ENCODE measurements around the gene SALL3.
"Not testable (repeated sequence)": the region's sequence is repeated elsewhere in the genome, so short reads cannot be mapped to it uniquely, and the experiment has no call there.

The SALL3 gene

GRCh38 chr18:78979730-78980278 is at the start of gene SALL3:
TSS of gene SALL3 (plus strand) at chr18:78979818. CDS start at chr18:78980275, 457 bp downstream.
- DNase-seq = no peak

DNA sequence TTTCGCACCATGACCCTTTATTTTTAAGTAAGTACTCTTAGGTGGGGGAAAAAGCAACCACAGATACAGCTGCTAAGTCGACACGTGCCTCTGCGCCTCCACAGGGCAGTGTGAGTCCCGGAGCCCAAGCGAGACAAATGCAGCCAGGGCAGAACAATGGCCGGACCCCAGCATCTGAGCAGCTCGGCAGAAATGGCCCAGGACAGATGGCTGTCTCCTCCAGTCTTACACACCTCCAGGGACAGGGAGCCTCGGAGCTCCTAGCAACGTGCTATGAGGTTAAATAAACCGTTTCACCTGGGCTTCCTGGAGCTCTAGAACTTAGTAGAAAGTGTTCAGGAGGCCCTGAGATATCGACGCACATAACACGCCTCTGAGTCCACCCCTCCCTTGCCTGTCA is 47.3 kb upstream of the SALL3 start:
- no peak for DNase-seq

- no peak for DNase-seq
Measured at GRCh38 chr18:78934003-78934402, 45.6 kb upstream of the SALL3 start.

- no peak for DNase-seq
Measured at GRCh38 chr18:78934551-78935225, 44.9 kb upstream of the SALL3 start.

GRCh38 chr18:78935406-78935805 is 44.2 kb upstream of the SALL3 start:
- no peak for DNase-seq

- no peak for DNase-seq
Measured at GRCh38 chr18:78936251-78937005, 43.2 kb upstream of the SALL3 start.

DNA sequence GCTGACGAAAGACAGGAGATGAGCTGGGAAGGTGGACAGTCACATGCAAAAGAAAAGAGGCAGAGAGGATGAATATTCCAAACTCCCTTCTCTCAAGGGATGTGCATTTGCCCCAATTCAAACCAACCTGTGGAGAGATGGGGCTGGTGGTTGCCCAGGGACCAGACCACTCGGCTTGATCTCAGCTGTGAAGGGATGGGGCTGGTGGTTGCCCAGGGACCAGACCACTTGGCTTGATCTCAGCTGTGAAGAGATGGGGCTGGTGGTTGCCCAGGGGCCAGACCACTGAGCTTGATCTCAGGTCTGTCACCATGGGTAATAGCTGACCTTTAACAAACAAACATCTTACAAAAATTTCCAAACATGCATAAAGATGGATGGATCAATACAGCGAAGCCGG is 42.5 kb upstream of the SALL3 start:
- DNase-seq = no peak

GRCh38 chr18:78939105-78939504 is 40.5 kb upstream of the SALL3 start:
- DNase-seq = no peak

DNA sequence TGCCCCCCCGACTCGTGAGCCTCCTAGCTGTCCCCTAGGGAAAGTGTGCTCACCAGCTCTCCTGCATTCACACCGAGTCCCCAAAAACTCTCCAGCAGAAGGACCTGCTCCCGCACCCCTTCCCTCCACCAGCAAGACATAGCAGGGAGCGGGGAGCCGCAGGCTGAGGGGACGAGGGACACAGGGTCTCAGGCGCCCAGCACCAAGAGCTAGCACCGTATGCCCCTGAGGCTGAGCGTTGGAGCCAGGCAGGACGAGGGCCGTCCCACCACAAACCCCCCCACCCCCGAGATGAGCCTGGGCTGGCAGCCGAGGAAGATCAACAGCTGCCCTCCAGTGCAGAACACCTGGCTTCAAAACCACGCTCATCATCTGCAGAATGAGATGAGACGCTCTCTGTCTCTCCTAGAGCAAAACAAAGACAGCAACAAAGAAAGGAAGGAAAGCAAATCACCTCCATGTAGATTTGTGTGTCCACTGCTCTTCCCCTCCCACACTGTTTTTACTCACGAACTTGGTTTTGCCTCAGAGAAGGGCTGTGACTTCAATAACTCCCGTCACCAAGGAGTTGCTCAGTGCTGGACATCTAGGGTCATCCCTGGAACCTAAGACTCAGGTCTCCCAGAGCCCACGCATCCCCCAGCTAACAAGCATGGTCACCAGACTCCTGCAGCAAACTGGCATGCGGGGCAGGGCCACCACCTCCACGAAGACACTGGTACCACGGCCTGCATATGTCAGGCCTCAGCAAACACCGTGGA is 39.7 kb upstream of the SALL3 start:
- no peak for DNase-seq

GRCh38 chr18:78942236-78942635 is 37.4 kb upstream of the SALL3 start:
- not testable (repeated sequence) for DNase-seq

DNA sequence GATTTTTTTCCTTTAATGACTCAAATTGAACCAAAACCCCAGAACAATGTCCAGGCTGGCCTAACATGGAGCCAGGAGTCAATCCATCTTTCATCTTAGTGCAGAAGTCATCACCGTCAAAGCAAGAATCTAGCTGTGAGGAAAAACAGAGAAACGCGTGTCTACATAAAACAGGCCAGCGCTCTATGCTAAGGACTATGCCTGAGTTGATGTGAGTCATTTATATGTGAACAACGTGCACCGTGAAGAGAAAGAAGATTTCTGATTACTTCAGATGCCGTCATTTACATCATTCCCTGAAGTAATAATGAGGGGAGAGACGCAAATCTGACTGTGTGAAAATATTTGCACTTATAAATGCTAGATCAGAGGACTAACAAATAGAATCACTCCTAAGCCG is 34.0 kb upstream of the SALL3 start:
- DNase-seq = no peak

GRCh38 chr18:78947291-78947690 is 32.3 kb upstream of the SALL3 start:
- DNase-seq = no peak

- DNase-seq = no peak
Measured at GRCh38 chr18:78948221-78948620, 31.4 kb upstream of the SALL3 start.

DNA sequence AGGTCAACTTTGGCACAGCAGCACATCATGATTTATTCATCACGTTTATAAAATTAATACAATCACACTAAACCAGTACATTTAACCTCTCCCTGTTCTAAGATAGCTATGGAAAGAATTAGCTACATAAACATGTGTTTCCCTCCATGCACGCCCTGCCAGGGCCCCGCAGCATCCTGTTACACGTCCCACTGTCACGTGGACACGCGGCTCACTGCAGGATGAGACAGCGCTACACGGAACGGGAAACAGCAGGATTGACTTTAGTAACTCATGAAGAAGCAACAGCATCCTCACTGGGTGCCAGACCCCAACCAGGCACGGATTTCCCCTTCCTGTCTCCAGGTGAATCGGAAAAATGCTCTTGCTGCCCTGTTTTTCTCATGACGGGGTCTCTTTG is 30.9 kb upstream of the SALL3 start:
- DNase-seq = no peak

- no peak for DNase-seq
Measured at GRCh38 chr18:78949216-78949615, 30.4 kb upstream of the SALL3 start.

DNA sequence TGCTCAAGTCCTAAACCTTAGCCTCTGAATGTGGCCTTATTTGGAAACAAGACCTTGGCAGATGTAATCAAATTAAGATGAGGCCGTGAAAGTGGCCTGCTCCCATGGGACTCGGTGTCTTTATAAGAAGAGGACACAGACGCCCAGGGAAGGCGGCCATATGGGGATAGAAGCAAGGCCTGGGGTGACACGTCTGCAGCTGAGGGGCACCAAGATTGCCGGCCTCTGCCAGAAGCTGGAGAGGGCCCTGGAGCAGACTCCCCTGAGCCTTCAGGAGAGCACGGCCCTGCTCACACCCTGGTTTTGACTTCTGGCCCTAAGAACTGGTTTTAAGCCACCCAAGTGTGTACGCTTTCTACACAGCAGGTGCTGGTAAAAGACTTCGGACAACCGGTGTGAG is 29.2 kb upstream of the SALL3 start:
- no peak for DNase-seq

DNA sequence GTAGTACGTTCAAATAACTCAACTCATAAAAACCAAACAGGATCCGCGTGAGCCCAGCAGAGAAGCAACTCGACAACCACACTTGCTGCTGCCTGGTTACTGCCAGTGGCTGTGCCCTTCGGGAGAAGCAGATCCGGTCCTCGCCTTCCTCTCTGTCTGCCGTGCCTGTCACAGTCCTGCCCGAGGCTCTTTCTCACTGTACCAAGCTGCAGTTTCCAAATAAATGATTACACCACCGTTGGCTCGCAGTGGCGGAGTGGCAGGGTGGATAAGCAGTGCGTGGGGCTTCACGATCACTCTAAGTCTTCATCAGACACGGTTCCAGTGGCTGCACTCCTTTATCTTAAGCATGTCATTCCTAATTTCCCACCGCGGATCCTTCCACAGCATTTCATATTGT is 26.1 kb upstream of the SALL3 start:
- DNase-seq = no peak

GRCh38 chr18:78955051-78955450 is 24.6 kb upstream of the SALL3 start:
- DNase-seq = no peak

DNA sequence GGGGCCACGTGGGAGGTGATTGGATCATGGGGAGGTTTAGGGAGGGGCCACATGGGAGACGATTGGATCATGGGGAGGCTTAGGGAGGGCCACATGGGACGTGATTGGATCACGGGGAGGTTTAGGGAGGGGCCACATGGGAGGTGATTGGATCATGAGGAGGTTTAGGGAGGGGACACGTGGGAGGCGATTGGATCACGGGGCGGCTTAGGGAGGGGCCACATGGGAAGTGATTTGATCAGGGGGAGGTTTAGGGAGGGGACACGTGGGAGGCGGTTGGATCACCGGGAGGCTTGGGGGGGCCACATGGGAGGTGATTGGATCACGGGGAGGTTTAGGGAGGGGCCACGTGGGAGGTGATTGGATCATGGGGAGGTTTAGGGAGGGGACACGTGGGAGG is 22.5 kb upstream of the SALL3 start:
- DNase-seq = no peak

- no peak for DNase-seq
Measured at GRCh38 chr18:78960709-78961108, 18.9 kb upstream of the SALL3 start.

GRCh38 chr18:78962098-78962497 is 17.5 kb upstream of the SALL3 start:
- no peak for DNase-seq

DNA sequence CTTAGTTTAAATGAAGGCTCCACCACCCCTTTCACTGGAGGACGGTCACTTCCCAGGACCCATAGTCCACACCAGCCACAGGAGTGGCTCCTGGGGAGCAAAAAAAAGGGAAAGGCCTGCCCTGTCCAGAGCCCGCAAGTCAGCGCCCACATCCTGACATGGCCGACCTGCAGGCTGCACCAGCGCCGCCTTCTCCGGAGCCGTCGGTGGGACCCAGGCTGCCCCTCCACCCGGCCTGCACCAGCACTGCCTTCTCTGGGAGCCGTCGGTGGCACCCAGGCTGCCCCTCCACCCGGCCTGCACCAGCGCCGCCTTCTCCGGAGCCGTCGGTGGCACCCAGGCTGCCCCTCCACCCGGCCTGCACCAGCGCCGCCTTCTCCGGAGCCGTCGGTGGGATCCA is 14.9 kb upstream of the SALL3 start:
- DNase-seq = not testable (repeated sequence)

DNA sequence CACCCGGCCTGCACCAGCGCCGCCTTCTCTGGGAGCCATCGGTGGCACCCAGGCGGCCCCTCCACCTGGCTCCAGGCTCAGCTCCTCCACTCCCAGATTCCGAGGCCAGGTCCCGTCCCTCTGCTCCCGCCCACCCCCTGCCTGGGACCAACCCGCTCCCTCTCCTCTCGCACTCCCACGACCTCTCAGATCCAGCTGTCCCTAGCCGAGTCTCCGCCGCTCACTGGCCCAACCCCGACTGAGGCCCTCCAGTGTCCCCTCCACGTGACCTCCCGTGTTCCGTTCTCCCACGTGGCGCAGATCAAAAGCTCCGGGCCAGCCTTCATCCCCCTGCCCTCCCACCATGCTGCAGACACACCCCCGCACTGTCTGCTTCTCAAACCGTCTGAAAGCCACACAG is 14.4 kb upstream of the SALL3 start:
- DNase-seq = no peak
